Subcutaneous adipose tissue (tissue), 4 donors: ENCODE results near the gene CMPK2. TPM values are rescaled to one million over a fixed set of nuclear protein-coding genes. Genes with fewer than 3 reads are reported as not detected.

Source experiments
- total RNA-seq, 4 donors: library from RNA; depleted of rRNA; stranded (reverse); fragments of >200 nt; gene quantifications; one replicate each; pipeline ENCODE4 v1.1.0, GENCODE V29; 2016
- TF ChIP-seq, protein P1 (sequence below): fragments of 450-650 bp; IDR thresholded peaks from one replicate; pipeline ENCODE4 v1.5.1; 2016; ENCODE audit warnings: low read depth, mild to moderate bottlenecking, control low read depth, antibody characterized with exemption, moderate library complexity

CMPK2 gene
- total RNA-seq, 4 donors from 2014 or later, result 2.4 to 17.1 (median 4.8) TPM

GRCh38 chr2:6826081-6826913 is 39.4 kb downstream of the CMPK2 start:
- TF ChIP-seq, protein P1, sequence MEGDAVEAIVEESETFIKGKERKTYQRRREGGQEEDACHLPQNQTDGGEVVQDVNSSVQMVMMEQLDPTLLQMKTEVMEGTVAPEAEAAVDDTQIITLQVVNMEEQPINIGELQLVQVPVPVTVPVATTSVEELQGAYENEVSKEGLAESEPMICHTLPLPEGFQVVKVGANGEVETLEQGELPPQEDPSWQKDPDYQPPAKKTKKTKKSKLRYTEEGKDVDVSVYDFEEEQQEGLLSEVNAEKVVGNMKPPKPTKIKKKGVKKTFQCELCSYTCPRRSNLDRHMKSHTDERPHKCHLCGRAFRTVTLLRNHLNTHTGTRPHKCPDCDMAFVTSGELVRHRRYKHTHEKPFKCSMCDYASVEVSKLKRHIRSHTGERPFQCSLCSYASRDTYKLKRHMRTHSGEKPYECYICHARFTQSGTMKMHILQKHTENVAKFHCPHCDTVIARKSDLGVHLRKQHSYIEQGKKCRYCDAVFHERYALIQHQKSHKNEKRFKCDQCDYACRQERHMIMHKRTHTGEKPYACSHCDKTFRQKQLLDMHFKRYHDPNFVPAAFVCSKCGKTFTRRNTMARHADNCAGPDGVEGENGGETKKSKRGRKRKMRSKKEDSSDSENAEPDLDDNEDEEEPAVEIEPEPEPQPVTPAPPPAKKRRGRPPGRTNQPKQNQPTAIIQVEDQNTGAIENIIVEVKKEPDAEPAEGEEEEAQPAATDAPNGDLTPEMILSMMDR, result no peak

DNA sequence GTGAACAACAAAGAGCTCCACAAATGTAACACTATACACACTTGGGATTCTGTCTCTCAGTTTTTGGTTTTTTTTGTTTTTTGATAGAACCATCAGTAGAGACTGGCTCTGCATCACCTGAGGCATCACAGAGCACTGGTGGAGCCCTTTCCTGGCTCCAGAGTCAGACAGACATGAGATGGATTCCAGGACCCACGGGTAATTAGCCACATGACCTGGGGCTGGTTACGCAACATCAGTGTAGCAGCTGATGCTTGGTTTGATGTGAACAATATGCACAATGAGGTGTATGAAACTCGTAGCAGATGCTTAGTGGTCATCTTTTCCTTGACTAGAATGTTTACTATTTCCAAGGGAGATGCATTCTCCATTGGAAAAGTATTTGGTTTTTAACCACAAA is 40.7 kb downstream of the CMPK2 start:
- TF ChIP-seq, protein P1, result no peak

GRCh38 chr2:6823111-6823510 is 42.6 kb downstream of the CMPK2 start:
- TF ChIP-seq, protein P1, result no peak

- TF ChIP-seq, protein P1, result no peak
Measured at GRCh38 chr2:6822406-6822805, 43.3 kb downstream of the CMPK2 start.

DNA sequence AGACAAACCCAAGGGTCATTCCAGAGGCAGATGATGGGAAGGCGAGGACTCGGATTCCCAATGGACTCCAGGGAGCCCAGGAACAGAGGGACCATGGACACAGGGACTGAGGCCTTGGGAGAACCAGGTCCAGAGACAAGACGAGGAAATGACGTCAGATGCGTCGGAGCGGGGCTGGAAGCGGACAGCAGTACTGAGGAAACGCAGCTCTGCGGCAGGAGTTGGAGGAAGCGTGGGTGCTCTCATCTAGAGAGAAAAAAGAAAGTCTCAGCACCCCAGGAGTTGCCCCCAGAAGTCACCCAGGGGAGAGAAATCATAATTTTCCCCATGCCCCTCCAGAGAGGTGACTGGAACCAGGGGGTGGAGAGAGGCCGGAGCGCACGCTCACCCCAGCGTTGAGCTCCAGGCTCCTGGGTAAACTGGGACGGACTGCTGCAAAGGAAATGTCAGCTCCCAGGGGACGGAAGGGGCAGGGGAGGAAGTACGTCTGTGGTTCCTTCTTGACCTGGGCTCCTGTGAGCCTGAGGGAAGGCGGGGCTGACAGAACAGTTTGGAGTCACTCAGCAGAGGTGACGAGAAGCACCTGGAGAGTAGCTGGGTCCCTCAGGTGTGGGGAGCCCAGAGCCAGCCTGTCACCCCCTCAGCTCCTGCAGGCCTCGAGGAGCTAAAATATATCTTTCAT is 44.7 kb downstream of the CMPK2 start:
- TF ChIP-seq, protein P1, result no peak

DNA sequence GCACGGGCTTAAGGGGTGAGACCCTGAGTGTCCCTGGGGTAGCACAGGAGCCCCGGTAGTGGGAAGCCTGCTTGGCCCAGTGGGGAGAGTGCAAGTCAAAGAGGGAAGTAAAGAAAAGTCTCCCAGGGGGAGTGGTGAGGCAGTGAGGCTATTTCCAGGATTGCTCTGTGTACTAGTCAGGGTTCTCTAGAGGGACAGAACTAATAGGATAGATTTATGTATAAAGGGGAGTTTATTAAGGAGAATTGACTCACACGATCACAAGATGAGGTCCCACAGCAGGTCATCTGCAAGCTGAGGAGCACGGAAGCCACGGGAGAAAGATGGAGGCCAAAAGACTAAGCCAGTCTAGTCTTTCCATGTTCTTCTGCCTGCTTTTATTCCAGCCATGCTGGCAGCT is 45.5 kb downstream of the CMPK2 start:
- TF ChIP-seq, protein P1, result no peak

- TF ChIP-seq, protein P1, result no peak
Measured at GRCh38 chr2:6819668-6820067, 46.0 kb downstream of the CMPK2 start.
